Fibroblast of lung (primary cell): ENCODE data around the gene AMIGO1. TPM values are rescaled to one million over a fixed set of nuclear protein-coding genes. Genes with fewer than 3 reads are reported as not detected.

Source experiments
- DNase-seq, 2 donors: peaks; one replicate each; pipeline versions ENCODE4 v3.0.0 to v3.0.0-alpha.2; 2010; ENCODE audit warnings: low read depth in 2 of 2
- H2AFZ ChIP-seq: 2 replicates; pipeline ENCODE4 v1.5.1; 2012; ENCODE audit warnings: low read length, control low read depth, inconsistent platforms
- H3K27ac ChIP-seq: 2 replicates; pipeline ENCODE4 v1.5.1; 2011; ENCODE audit warnings: low read length, control low read depth; ENCODE audit not compliant: insufficient read depth
- H3K27me3 ChIP-seq: 2 replicates; pipeline ENCODE4 v1.5.1; 2011; ENCODE audit warnings: mild to moderate bottlenecking, low read length; ENCODE audit not compliant: control insufficient read depth, insufficient read depth
- H3K36me3 ChIP-seq: 2 replicates; pipeline ENCODE4 v1.5.1; 2011; ENCODE audit warnings: low read length; ENCODE audit not compliant: control insufficient read depth, insufficient read depth
- H3K4me1 ChIP-seq: 2 replicates; pipeline ENCODE4 v1.5.1; 2011; ENCODE audit warnings: low read length; ENCODE audit not compliant: control insufficient read depth, insufficient read depth; ENCODE audit errors: extremely low read depth
- H3K4me2 ChIP-seq: 2 replicates; pipeline ENCODE4 v1.5.1; 2011; ENCODE audit warnings: low read length, control low read depth; ENCODE audit not compliant: insufficient read depth; ENCODE audit errors: extremely low read depth
- H3K4me3 ChIP-seq, 4 experiments: fragments of 200-600 bp in 1 of 4; sonication (generic) in 1 of 4; replicated peaks in 1 of 4; 2 replicates each; pipeline ENCODE4 v1.5.1; 2011 to 2016; ENCODE audit warnings: low read length in 4 of 4, low read depth in 3 of 4, mild to moderate bottlenecking in 3 of 4, control low read depth in 2 of 4, inconsistent platforms in 1 of 4, mixed read lengths in 1 of 4; ENCODE audit not compliant: insufficient read depth in 1 of 4; ENCODE audit errors: control extremely low read depth in 1 of 4
- H3K79me2 ChIP-seq: 2 replicates; pipeline ENCODE4 v1.5.1; 2012; ENCODE audit warnings: mild to moderate bottlenecking, low read length, inconsistent platforms; ENCODE audit not compliant: control insufficient read depth, insufficient read depth
- H3K9ac ChIP-seq: 2 replicates; pipeline ENCODE4 v1.5.1; 2011; ENCODE audit warnings: mild to moderate bottlenecking, low read length, control low read depth; ENCODE audit not compliant: insufficient read depth
- H3K9me3 ChIP-seq: 2 replicates; pipeline ENCODE4 v1.5.1; 2012; ENCODE audit warnings: low read depth, low read length; ENCODE audit not compliant: control insufficient read depth, insufficient read depth
- H4K20me1 ChIP-seq: 2 replicates; pipeline ENCODE4 v1.5.1; 2011; ENCODE audit warnings: low read length; ENCODE audit not compliant: control insufficient read depth, insufficient read depth; ENCODE audit errors: extremely low read depth
- EZH2 ChIP-seq: IDR thresholded peaks from 2 replicates; pipeline ENCODE4 v1.5.1; 2012; ENCODE audit warnings: low read length, control low read depth, mild to moderate bottlenecking; ENCODE audit errors: missing control alignments
- polyA plus RNA-seq, 2 donors: library from polyadenylated mRNA; depleted of rRNA in 1 of 2; stranded (reverse) in 1 of 2; unstranded in 1 of 2; fragments of >200 nt; gene quantifications; 2 replicates each; pipeline ENCODE4 v1.2.1, GENCODE V29; 2011 to 2012; ENCODE audit warnings: missing spikeins in 1 of 2
- total RNA-seq: library from RNA; depleted of rRNA; stranded (reverse); fragments of >200 nt; gene quantifications from 2 replicates; pipeline ENCODE4 v1.2.1, GENCODE V29; 2014
- TF ChIP-seq, protein P1 (sequence below), 2 donors: IDR thresholded peaks in 1 of 2; conservative IDR thresholded peaks in 1 of 2; 1 replicate in 1 of 2; 2 replicates in 1 of 2; pipeline ENCODE4 v1.5.1; 2011 to 2012; ENCODE audit warnings: low read length in 2 of 2, control low read depth in 1 of 2, inconsistent platforms in 1 of 2, low read depth in 1 of 2, mild to moderate bottlenecking in 1 of 2

The AMIGO1 gene
- total and polyA plus RNA-seq, 2 donors (not counting 1 experiment from before 2014, with no cell fraction given) = 0.57 to 2.5 TPM

DNA sequence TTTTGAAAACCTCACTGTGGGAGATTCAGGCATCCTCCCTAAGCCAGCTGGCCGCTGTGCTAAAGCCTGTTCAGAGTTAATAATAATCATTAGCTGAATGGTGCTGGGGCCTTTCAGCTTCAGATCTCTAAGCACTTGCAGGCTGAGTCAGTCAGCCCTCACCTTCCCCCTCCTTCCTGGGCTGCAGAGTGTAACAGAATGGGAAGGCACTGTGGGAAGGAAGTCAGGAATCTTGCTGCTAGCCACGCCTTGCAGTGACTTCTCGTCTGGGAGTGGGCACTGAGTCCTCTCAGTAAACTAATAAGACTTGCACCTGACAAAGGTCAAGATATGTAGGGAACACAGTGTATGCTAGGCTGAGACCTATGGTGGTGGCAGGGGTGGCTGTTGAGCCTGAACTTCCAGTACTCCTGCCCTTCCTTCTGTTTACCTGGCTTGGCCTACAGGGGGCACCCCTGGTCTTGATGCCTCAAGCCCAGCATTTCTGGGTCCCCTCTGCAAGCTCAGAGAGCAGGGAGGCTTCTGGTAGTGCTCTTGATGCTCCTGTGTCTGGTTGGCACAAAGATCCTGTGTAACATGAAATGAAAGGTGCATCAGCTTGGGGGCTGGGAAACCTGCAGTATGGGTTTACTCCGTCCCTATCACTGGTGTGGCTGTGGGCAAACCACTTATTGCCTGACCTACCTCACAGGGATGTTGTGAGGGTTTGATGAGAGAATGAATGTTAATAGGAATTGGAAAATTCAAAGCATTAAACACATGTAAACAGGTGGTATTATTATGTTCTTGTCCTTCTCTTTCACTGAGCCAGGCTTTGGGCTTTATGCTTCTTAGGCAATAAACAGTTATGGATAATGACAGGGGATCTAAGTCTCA is 9.6 kb downstream of the AMIGO1 start:
- H2AFZ ChIP-seq = no peak overlapping the region
- TF ChIP-seq EZH2 = no peak
- TF ChIP-seq, protein P1, sequence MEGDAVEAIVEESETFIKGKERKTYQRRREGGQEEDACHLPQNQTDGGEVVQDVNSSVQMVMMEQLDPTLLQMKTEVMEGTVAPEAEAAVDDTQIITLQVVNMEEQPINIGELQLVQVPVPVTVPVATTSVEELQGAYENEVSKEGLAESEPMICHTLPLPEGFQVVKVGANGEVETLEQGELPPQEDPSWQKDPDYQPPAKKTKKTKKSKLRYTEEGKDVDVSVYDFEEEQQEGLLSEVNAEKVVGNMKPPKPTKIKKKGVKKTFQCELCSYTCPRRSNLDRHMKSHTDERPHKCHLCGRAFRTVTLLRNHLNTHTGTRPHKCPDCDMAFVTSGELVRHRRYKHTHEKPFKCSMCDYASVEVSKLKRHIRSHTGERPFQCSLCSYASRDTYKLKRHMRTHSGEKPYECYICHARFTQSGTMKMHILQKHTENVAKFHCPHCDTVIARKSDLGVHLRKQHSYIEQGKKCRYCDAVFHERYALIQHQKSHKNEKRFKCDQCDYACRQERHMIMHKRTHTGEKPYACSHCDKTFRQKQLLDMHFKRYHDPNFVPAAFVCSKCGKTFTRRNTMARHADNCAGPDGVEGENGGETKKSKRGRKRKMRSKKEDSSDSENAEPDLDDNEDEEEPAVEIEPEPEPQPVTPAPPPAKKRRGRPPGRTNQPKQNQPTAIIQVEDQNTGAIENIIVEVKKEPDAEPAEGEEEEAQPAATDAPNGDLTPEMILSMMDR (conservative IDR thresholded peaks at IDR 0.05 in 1 of 2, IDR thresholded peaks at IDR 0.05 in 1 of 2; ENCODE audit: low read depth in 1 of 2, low read length in 2 of 2) = peak; percentile 53 to 56
- peak; percentile 38 to 79 for DNase-seq
- H3K4me3 ChIP-seq = no peak overlapping the region
- H3K9me3 ChIP-seq = no peaks in the 10 kb centered on the region
- peak overlapping the region; percentile 17 for H3K4me2 ChIP-seq
- no peaks in the 10 kb centered on the region for H4K20me1 ChIP-seq
- no peaks in the 10 kb centered on the region for H3K79me2 ChIP-seq
- peaks cover 5% of the 10 kb centered on the region for H3K36me3 ChIP-seq
- peaks cover 5% of the 10 kb centered on the region for H3K4me1 ChIP-seq
- no peak overlapping the region for H3K27ac ChIP-seq
- H3K9ac ChIP-seq = no peak overlapping the region
- H3K27me3 ChIP-seq = no peaks in the 10 kb centered on the region

DNA sequence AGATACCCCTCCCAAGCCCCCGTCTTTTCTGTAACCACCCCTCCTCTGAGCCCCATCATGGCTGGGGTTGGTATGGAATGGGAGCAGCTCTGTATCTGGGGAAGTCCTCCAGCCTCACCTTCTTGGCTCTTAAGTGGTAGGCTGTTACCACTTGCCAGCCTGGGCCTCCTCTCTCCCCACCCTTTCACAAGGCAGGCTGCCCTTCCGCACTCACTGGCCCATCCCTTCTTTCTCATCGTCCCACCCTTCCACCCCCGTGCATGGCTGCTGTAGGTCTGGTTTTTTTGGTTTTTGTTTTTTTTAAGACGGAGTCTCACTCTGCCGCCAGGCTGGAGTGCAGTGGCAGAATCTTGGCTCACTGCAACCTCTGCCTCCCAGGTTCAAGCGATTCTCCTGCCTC is 10.4 kb downstream of the AMIGO1 start:
- Histone ChIP-seq H3K4me1 (peaks cover 5% of the 10 kb centered on the region), H3K4me2 (no peak overlapping the region), H3K79me2 (no peaks in the 10 kb centered on the region), H3K27me3 (no peaks in the 10 kb centered on the region), H3K27ac (no peak overlapping the region), H3K4me3 (no peak overlapping the region), H3K9ac (no peak overlapping the region), H2AFZ (no peak overlapping the region), H3K36me3 (peaks cover 5% of the 10 kb centered on the region), H4K20me1 (no peaks in the 10 kb centered on the region), H3K9me3 (no peaks in the 10 kb centered on the region)
- TF ChIP-seq, protein P1 (conservative IDR thresholded peaks at IDR 0.05 in 1 of 2, IDR thresholded peaks at IDR 0.05 in 1 of 2; ENCODE audit: low read depth in 1 of 2, low read length in 2 of 2) = no peak
- no peak for TF ChIP-seq EZH2
- DNase-seq = no peak

DNA sequence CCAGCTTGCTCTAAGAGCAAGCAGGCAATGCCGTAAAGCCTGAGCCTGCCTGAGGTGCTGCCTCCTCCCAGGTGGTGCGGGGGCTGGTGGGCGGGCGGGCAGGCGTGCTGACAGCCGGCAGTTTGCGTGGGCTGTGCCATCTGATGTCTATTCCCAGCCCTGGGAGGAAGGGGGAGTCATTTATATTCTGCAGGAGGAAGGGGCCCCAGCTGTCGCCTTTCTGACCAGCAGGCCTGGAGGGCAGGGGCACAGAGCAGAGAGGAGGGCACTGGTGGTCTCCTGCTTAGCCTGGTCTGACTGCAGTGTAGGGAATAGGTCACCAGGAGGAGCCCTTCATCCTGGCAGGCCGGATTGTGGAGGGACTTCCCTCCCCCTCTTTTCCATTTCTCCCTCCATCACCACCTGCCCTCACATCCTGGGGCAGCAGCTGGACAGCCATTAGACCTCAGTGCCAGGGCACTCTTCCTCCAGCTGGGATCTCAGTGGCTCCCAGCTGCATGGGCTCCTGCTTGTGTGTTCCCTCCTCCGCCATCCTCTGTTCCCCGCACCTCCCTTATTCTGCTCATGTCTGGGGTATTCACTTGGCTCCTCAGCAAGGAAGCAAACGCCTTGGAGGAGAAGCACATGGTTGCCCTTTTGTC is 11.2 kb downstream of the AMIGO1 start:
- Histone ChIP-seq H2AFZ (no peak overlapping the region), H3K4me3 (no peak overlapping the region), H3K9ac (no peak overlapping the region), H4K20me1 (no peaks in the 10 kb centered on the region), H3K27ac (no peak overlapping the region), H3K9me3 (no peaks in the 10 kb centered on the region), H3K4me1 (peaks cover 8% of the 10 kb centered on the region), H3K79me2 (no peaks in the 10 kb centered on the region), H3K27me3 (no peaks in the 10 kb centered on the region), H3K36me3 (peaks cover 5% of the 10 kb centered on the region), H3K4me2 (no peak overlapping the region)
- TF ChIP-seq, protein P1 (conservative IDR thresholded peaks at IDR 0.05 in 1 of 2, IDR thresholded peaks at IDR 0.05 in 1 of 2; ENCODE audit: low read depth in 1 of 2, low read length in 2 of 2) = peak; percentile 53 to 65
- TF ChIP-seq EZH2 = no peak
- peak; percentile 25 to 27 for DNase-seq
